HEK293 (cell line): ENCODE data around the gene SEPTIN2.

ENCODE experiments used
- CTCF ChIA-PET: fragments of 350-600 bp; formaldehyde crosslinking; extraction: SDS; loops from one replicate; lab custom pipeline; 2021; ENCODE audit warnings: antibody characterized with exemption; lab: Yijun Ruan, JAX
- POLR2A ChIA-PET: fragments of 300-600 bp; formaldehyde crosslinking; extraction: SDS; loops from one replicate; lab custom pipeline; 2020; ENCODE audit warnings: antibody characterized with exemption, inconsistent platforms; lab: Yijun Ruan, JAX
- H3K27ac ChIP-seq: fragments of 200-500 bp; sonication (Bioruptor generic); 2 replicates; pipeline ENCODE4 v1.5.1; 2014; ENCODE audit warnings: low read depth, low read length, control low read depth, inconsistent platforms; ENCODE audit errors: extremely low read depth
- H3K36me3 ChIP-seq, 2 experiments: fragments of 200-500 bp in 1 of 2; sonication (Bioruptor generic) in 1 of 2; 1 replicate in 1 of 2; 2 replicates in 1 of 2; pipeline ENCODE4 v1.5.1; 2014 to 2017; ENCODE audit warnings: inconsistent platforms in 2 of 2, low read length in 2 of 2; ENCODE audit not compliant: control insufficient read depth in 2 of 2, insufficient read depth in 1 of 2
- H3K4me1 ChIP-seq: fragments of 200-500 bp; sonication (Bioruptor generic); 2 replicates; pipeline ENCODE4 v1.5.1; 2014; ENCODE audit warnings: mild to moderate bottlenecking, low read length, inconsistent platforms; ENCODE audit not compliant: control insufficient read depth, insufficient read depth
- H3K4me3 ChIP-seq: 2 replicates; pipeline ENCODE4 v1.5.1; 2011; ENCODE audit warnings: low read depth, mild to moderate bottlenecking, control low read depth, low read length, moderate library complexity
- H3K9me3 ChIP-seq: fragments of 200-500 bp; sonication (Bioruptor generic); 2 replicates; pipeline ENCODE4 v1.5.1; 2014; ENCODE audit warnings: low read depth, low read length, inconsistent platforms; ENCODE audit not compliant: control insufficient read depth, insufficient read depth
- SALL2 ChIP-seq: fragments of 450-650 bp; formaldehyde crosslinking; IDR thresholded peaks from 2 replicates; pipeline ENCODE4 v1.5.0; 2017; ENCODE audit warnings: missing biosample characterization, mild to moderate bottlenecking, missing genetic modification characterization, borderline replicate concordance
- SCRT2 ChIP-seq: fragments of 450-650 bp; formaldehyde crosslinking; IDR thresholded peaks from 2 replicates; pipeline ENCODE4 v1.5.1; 2016; ENCODE audit warnings: missing biosample characterization, missing genetic modification characterization
- SP2 ChIP-seq: fragments of 450-650 bp; formaldehyde crosslinking; IDR thresholded peaks from 2 replicates; pipeline ENCODE4 v1.5.1; 2016; ENCODE audit warnings: missing biosample characterization, missing genetic modification characterization
- ZBTB17 ChIP-seq: fragments of 450-650 bp; formaldehyde crosslinking; IDR thresholded peaks from 2 replicates; pipeline ENCODE4 v1.5.1; 2016; ENCODE audit warnings: missing biosample characterization, missing genetic modification characterization
- ZBTB20 ChIP-seq: fragments of 450-650 bp; formaldehyde crosslinking; IDR thresholded peaks from 2 replicates; pipeline ENCODE4 v1.5.1; 2016; ENCODE audit warnings: missing biosample characterization, missing genetic modification characterization
- ZBTB8A ChIP-seq: fragments of 450-650 bp; formaldehyde crosslinking; IDR thresholded peaks from 2 replicates; pipeline ENCODE4 v1.5.1; 2016; ENCODE audit warnings: missing biosample characterization, missing genetic modification characterization
- ZNF121 ChIP-seq: fragments of 450-650 bp; formaldehyde crosslinking; IDR thresholded peaks from 2 replicates; pipeline ENCODE4 v1.5.1; 2016; ENCODE audit warnings: missing biosample characterization, missing genetic modification characterization
- ZNF138 ChIP-seq: fragments of 450-650 bp; formaldehyde crosslinking; IDR thresholded peaks from 2 replicates; pipeline ENCODE4 v1.5.1; 2016; ENCODE audit warnings: missing biosample characterization, missing genetic modification characterization, borderline replicate concordance
- ZNF223 ChIP-seq: fragments of 450-650 bp; formaldehyde crosslinking; IDR thresholded peaks from 2 replicates; pipeline ENCODE4 v1.5.1; 2016; ENCODE audit warnings: missing biosample characterization, missing genetic modification characterization
- ZNF274 ChIP-seq, 2 experiments: fragments of 200-500 bp in 1 of 2; fragments of 450-650 bp in 1 of 2; sonication (Bioruptor generic) in 1 of 2; formaldehyde crosslinking in 1 of 2; IDR thresholded peaks; 2 replicates each; pipeline versions ENCODE4 v1.5.1 to v1.6.1; 2014 to 2016; ENCODE audit warnings: borderline replicate concordance in 1 of 2, inconsistent platforms in 1 of 2, low read length in 1 of 2, missing biosample characterization in 1 of 2, missing genetic modification characterization in 1 of 2
- ZNF324 ChIP-seq: fragments of 450-650 bp; formaldehyde crosslinking; IDR thresholded peaks from 2 replicates; pipeline ENCODE4 v1.5.1; 2016; ENCODE audit warnings: missing biosample characterization, missing genetic modification characterization
- ZNF335 ChIP-seq: fragments of 450-650 bp; formaldehyde crosslinking; conservative IDR thresholded peaks from 2 replicates; pipeline ENCODE4 v1.5.1; 2016; ENCODE audit warnings: missing biosample characterization, missing genetic modification characterization
- ZNF416 ChIP-seq: fragments of 450-650 bp; formaldehyde crosslinking; IDR thresholded peaks from 2 replicates; pipeline ENCODE4 v1.5.1; 2016; ENCODE audit warnings: missing biosample characterization, missing genetic modification characterization
- ZNF501 ChIP-seq: fragments of 450-650 bp; formaldehyde crosslinking; IDR thresholded peaks from 2 replicates; pipeline ENCODE4 v1.5.1; 2016; ENCODE audit warnings: missing biosample characterization, missing genetic modification characterization
- ZNF548 ChIP-seq: fragments of 450-650 bp; formaldehyde crosslinking; IDR thresholded peaks from 2 replicates; pipeline ENCODE4 v1.5.1; 2016; ENCODE audit warnings: missing biosample characterization, missing genetic modification characterization
- ZNF560 ChIP-seq: fragments of 450-650 bp; formaldehyde crosslinking; IDR thresholded peaks from 2 replicates; pipeline ENCODE4 v1.5.1; 2017; ENCODE audit warnings: missing biosample characterization, missing genetic modification characterization, borderline replicate concordance
- ZNF707 ChIP-seq: fragments of 450-650 bp; formaldehyde crosslinking; IDR thresholded peaks from 2 replicates; pipeline ENCODE4 v1.5.1; 2016; ENCODE audit warnings: missing biosample characterization, missing genetic modification characterization
- TF ChIP-seq, protein P1 (sequence below): fragments of 450-650 bp; formaldehyde crosslinking; IDR thresholded peaks from 2 replicates; pipeline ENCODE4 v1.5.1; 2016; ENCODE audit warnings: missing biosample characterization, missing genetic modification characterization
- TF ChIP-seq, protein P2 (sequence below): fragments of 450-650 bp; formaldehyde crosslinking; IDR thresholded peaks from 2 replicates; pipeline ENCODE4 v1.5.1; 2016; ENCODE audit warnings: missing biosample characterization, missing genetic modification characterization
- TF ChIP-seq, protein P3 (sequence below): fragments of 450-650 bp; formaldehyde crosslinking; IDR thresholded peaks from 2 replicates; pipeline ENCODE4 v1.5.1; 2016; ENCODE audit warnings: missing biosample characterization, missing genetic modification characterization, borderline replicate concordance

Gene SEPTIN2

GRCh38 chr2:241270531-241270930, 45.2 kb upstream of the SEPTIN2 start:
- no peak overlapping the region for H3K27ac ChIP-seq
- H3K36me3 ChIP-seq, result peaks cover 13 to 46% of the 10 kb centered on the region in 2 experiments; a peak in 2 of 3 replicates
- TF ChIP-seq ZNF560 (tag by site-specific recombination) (no peak), SP2 (tag by site-specific recombination) (no peak), ZNF416 (tag by site-specific recombination) (no peak), ZNF501 (tag by site-specific recombination) (no peak), ZNF548 (tag by site-specific recombination) (no peak), ZNF707 (no peak), ZNF274 (IDR thresholded peaks at IDR 0.05; ENCODE audit: low read length) (no peak), ZNF274 (tag by site-specific recombination; IDR thresholded peaks at IDR 0.05; ENCODE audit: borderline replicate concordance) (no peak), ZNF324 (no peak), ZNF223 (tag by site-specific recombination) (no peak), SALL2 (tag by site-specific recombination) (no peak)
- TF ChIP-seq, protein P1, sequence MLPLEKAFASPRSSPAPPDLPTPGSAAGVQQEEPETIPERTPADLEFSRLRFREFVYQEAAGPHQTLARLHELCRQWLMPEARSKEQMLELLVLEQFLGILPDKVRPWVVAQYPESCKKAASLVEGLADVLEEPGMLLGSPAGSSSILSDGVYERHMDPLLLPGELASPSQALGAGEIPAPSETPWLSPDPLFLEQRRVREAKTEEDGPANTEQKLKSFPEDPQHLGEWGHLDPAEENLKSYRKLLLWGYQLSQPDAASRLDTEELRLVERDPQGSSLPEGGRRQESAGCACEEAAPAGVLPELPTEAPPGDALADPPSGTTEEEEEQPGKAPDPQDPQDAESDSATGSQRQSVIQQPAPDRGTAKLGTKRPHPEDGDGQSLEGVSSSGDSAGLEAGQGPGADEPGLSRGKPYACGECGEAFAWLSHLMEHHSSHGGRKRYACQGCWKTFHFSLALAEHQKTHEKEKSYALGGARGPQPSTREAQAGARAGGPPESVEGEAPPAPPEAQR (tag by site-specific recombination), result no peak
- TF ChIP-seq, protein P2, sequence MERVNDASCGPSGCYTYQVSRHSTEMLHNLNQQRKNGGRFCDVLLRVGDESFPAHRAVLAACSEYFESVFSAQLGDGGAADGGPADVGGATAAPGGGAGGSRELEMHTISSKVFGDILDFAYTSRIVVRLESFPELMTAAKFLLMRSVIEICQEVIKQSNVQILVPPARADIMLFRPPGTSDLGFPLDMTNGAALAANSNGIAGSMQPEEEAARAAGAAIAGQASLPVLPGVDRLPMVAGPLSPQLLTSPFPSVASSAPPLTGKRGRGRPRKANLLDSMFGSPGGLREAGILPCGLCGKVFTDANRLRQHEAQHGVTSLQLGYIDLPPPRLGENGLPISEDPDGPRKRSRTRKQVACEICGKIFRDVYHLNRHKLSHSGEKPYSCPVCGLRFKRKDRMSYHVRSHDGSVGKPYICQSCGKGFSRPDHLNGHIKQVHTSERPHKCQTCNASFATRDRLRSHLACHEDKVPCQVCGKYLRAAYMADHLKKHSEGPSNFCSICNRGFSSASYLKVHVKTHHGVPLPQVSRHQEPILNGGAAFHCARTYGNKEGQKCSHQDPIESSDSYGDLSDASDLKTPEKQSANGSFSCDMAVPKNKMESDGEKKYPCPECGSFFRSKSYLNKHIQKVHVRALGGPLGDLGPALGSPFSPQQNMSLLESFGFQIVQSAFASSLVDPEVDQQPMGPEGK (tag by site-specific recombination), result no peak
- TF ChIP-seq, protein P3, sequence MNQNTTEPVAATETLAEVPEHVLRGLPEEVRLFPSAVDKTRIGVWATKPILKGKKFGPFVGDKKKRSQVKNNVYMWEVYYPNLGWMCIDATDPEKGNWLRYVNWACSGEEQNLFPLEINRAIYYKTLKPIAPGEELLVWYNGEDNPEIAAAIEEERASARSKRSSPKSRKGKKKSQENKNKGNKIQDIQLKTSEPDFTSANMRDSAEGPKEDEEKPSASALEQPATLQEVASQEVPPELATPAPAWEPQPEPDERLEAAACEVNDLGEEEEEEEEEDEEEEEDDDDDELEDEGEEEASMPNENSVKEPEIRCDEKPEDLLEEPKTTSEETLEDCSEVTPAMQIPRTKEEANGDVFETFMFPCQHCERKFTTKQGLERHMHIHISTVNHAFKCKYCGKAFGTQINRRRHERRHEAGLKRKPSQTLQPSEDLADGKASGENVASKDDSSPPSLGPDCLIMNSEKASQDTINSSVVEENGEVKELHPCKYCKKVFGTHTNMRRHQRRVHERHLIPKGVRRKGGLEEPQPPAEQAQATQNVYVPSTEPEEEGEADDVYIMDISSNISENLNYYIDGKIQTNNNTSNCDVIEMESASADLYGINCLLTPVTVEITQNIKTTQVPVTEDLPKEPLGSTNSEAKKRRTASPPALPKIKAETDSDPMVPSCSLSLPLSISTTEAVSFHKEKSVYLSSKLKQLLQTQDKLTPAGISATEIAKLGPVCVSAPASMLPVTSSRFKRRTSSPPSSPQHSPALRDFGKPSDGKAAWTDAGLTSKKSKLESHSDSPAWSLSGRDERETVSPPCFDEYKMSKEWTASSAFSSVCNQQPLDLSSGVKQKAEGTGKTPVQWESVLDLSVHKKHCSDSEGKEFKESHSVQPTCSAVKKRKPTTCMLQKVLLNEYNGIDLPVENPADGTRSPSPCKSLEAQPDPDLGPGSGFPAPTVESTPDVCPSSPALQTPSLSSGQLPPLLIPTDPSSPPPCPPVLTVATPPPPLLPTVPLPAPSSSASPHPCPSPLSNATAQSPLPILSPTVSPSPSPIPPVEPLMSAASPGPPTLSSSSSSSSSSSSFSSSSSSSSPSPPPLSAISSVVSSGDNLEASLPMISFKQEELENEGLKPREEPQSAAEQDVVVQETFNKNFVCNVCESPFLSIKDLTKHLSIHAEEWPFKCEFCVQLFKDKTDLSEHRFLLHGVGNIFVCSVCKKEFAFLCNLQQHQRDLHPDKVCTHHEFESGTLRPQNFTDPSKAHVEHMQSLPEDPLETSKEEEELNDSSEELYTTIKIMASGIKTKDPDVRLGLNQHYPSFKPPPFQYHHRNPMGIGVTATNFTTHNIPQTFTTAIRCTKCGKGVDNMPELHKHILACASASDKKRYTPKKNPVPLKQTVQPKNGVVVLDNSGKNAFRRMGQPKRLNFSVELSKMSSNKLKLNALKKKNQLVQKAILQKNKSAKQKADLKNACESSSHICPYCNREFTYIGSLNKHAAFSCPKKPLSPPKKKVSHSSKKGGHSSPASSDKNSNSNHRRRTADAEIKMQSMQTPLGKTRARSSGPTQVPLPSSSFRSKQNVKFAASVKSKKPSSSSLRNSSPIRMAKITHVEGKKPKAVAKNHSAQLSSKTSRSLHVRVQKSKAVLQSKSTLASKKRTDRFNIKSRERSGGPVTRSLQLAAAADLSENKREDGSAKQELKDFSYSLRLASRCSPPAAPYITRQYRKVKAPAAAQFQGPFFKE (tag by site-specific recombination), result no peak
- H3K4me3 ChIP-seq, result no peak overlapping the region
- peaks cover 6% of the 10 kb centered on the region for H3K4me1 ChIP-seq
- H3K9me3 ChIP-seq, result no peaks in the 10 kb centered on the region
- ChIA-PET POLR2A (no interaction called here), CTCF (no interaction called here)

DNA sequence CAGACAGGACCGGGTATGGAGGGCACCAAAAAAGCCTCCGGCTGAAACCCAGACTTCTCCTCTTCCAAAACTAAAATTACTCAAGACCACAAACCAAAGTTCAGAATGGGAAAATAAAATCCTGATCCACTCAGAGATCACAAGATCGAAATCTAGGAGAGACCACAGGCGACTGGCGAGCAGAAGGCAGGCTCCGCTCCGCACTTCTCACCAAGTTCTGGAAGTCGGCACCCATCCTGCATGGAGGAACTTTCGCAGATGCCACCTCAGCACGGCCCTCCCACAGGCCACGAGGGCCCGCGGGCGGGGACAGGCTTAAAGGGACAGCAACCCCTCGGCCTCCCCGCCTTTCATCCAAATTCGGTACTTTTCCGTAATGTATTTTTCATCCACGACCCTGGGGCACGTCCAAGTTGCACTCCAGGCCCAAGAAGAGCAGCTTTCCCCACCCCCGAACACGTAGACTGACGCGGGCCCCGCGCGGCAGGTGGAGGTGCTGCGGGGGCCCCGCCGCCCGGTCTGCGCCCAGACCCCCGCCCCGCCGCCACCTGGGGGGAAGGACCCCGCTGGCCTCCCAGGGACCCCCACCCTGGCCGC, 43.9 kb upstream of the SEPTIN2 start:
- H3K27ac ChIP-seq, result peak overlapping the region; percentile 83; the same call in 1 of the 2 replicates
- ChIA-PET CTCF (interaction anchor here (0.7 kb wide), 2 partner anchors 44 to 430 kb away, joined by 3 to 5 read pairs; partner anchors contain the start of genes HDLBP and SEPTIN2), POLR2A (interaction anchor here (1.0 kb wide), 2 partner anchors 12 to 43 kb away, joined by 3 read pairs; no protein-coding TSS in a partner anchor)
- no peak for TF ChIP-seq ZNF121
- TF ChIP-seq, protein P2 (tag by site-specific recombination), result peak; percentile 41; the same call in 1 of the 2 replicates
- peak; percentile 78 for TF ChIP-seq ZNF335 (tag by site-specific recombination)
- peak; percentile 50 for TF ChIP-seq ZBTB17 (tag by site-specific recombination)
- 0 out of 2 replicates have a peak, but pooled peaks have one; percentile 4 for TF ChIP-seq SCRT2 (tag by site-specific recombination)
- no peak for TF ChIP-seq ZNF138 (tag by site-specific recombination)
- peak; percentile 70; the same call in 1 of the 2 replicates for TF ChIP-seq ZBTB8A (tag by site-specific recombination)
- TF ChIP-seq ZBTB20 (tag by site-specific recombination), result peak; percentile 89
- no peak for TF ChIP-seq ZNF274 (IDR thresholded peaks at IDR 0.05; ENCODE audit: low read length)
- TF ChIP-seq ZNF274 (tag by site-specific recombination; IDR thresholded peaks at IDR 0.05; ENCODE audit: borderline replicate concordance), result no peak

More for the DNA sequence above, 43.9 kb upstream of the SEPTIN2 start:
- no peaks in the 10 kb centered on the region for H3K9me3 ChIP-seq
- peaks cover 6% of the 10 kb centered on the region for H3K4me1 ChIP-seq
- H3K36me3 ChIP-seq, result peaks cover 5 to 34% of the 10 kb centered on the region in 2 experiments; a peak in 1 of 3 replicates
- H3K4me3 ChIP-seq, result peak overlapping the region; percentile 80
